Measurements from ENCODE around the gene NEAT1. TPM values are rescaled to one million over a fixed set of nuclear protein-coding genes. Genes with fewer than 3 reads are reported as not detected.

NEAT1 gene
- total and polyA plus RNA-seq, 2 of the 8 experiments (the other 6 are each of a cell fraction or from before 2014, with no cell fraction given) = 2.4 to 10.7 TPM

GRCh38 chr11:65384301-65384889 is 38.2 kb upstream of the NEAT1 start:
- no peak overlapping the region for H2BK120ac ChIP-seq (replicated peaks; ENCODE audit: low read depth, low read length)
- no peak overlapping the region for H3K14ac ChIP-seq (ENCODE audit: insufficient read length)
- no peaks in the 10 kb centered on the region for H3K36me3 ChIP-seq (ENCODE audit: control insufficient read depth in 2 of 4, insufficient read depth in 4 of 4, low read length in 3 of 4)
- H3K23ac ChIP-seq (ENCODE audit: insufficient read length) = no peak overlapping the region
- 0 out of 7 replicates have a peak, but pooled peaks cover 0 to 2% (median 0%) of the 10 kb centered on the region in 4 experiments for H3K27me3 ChIP-seq (replicated peaks in 1 of 4; ENCODE audit: control insufficient read depth in 3 of 4, extremely low read depth in 1 of 4, insufficient read depth in 3 of 4, low read length in 3 of 4)
- H3K23me2 ChIP-seq (ENCODE audit: low read depth, low read length) = peaks cover 5% of the 10 kb centered on the region; the same call in 1 of the 2 replicates
- H3K79me2 ChIP-seq (ENCODE audit: control insufficient read depth in 1 of 2, insufficient read depth in 2 of 2, low read length in 2 of 2) = no peaks in the 10 kb centered on the region
- H2BK15ac ChIP-seq (ENCODE audit: low read length) = 0 out of 2 replicates have a peak overlapping the region, but pooled peaks have one; percentile 61
- no peaks in the 10 kb centered on the region for H3K79me1 ChIP-seq (ENCODE audit: low read depth, low read length)
- H3K9ac ChIP-seq (replicated peaks in 1 of 4; ENCODE audit: extremely low read depth in 1 of 4, low read depth in 3 of 4, low read length in 3 of 4) = no peak overlapping the region
- H3K18ac ChIP-seq (ENCODE audit: extremely low read depth, low read length) = no peak overlapping the region
- no peak overlapping the region for H3K4me3 ChIP-seq (ENCODE audit: extremely low read depth in 1 of 4, insufficient read depth in 2 of 4, low read depth in 3 of 4, low read length in 4 of 4)
- no peak overlapping the region for H2BK5ac ChIP-seq (ENCODE audit: low read depth, low read length)
- H3K56ac ChIP-seq (replicated peaks; ENCODE audit: insufficient read length, low read depth, low read length) = no peak overlapping the region
- no peak overlapping the region for H2BK20ac ChIP-seq (ENCODE audit: low read length)
- no peaks in the 10 kb centered on the region for H4K20me1 ChIP-seq (replicated peaks in 1 of 2; ENCODE audit: control insufficient read depth in 1 of 2, insufficient read depth in 2 of 2, low read length in 2 of 2)
- DNase-seq (ENCODE audit: low read depth in 1 of 2, low spot score in 2 of 2) = no peak
- H2AFZ ChIP-seq (ENCODE audit: low read length) = no peak overlapping the region
- no peak overlapping the region for H3K27ac ChIP-seq (ENCODE audit: low read depth, low read length)
- no peak overlapping the region for H4K8ac ChIP-seq (ENCODE audit: extremely low read depth, insufficient read depth, low read length)
- H3K9me3 ChIP-seq (ENCODE audit: insufficient read depth in 2 of 2, low read depth in 1 of 2, low read length in 1 of 2) = no peaks in the 10 kb centered on the region
- no peak overlapping the region for H2BK12ac ChIP-seq (ENCODE audit: low read depth, low read length)
- no peak for FAIRE-seq
- peaks cover 0 to 12% (median 11%) of the 10 kb centered on the region in 4 experiments; a peak in 5 of 7 replicates for H3K4me1 ChIP-seq (replicated peaks in 1 of 4; ENCODE audit: control insufficient read depth in 3 of 4, insufficient read depth in 4 of 4, low read length in 3 of 4)
- no peak overlapping the region for H3K4ac ChIP-seq (replicated peaks; ENCODE audit: insufficient read length, low read depth, low read length)
- POLR2A ChIA-PET (ENCODE audit: partially characterized antibody) = interaction anchor here (1.1 to 17.0 kb wide), 4 partner anchors 14 to 118 kb away, joined by 3 to 202 read pairs (median 8); partner anchors contain the start of genes MALAT1 and NEAT1
- H4K91ac ChIP-seq (replicated peaks; ENCODE audit: insufficient read length, low read length) = no peak overlapping the region
- CTCF ChIA-PET (ENCODE audit: partially characterized antibody) = interaction anchor here (0.8 to 2.0 kb wide), 6 partner anchors 9 to 95 kb away, joined by 3 to 7 read pairs (median 5); no protein-coding TSS in a partner anchor
- H4K5ac ChIP-seq (ENCODE audit: insufficient read length, low read depth, low read length) = no peak overlapping the region
- 85% methylated on average over 8 of the region's 8 CpGs; no CpG with 5 or more reads in 1 of the 2 experiments for WGBS, 2 experiments (ENCODE audit: extremely low coverage in 1 of 2, insufficient coverage in 1 of 2, insufficient read length in 1 of 2, insufficient replicate concordance in 2 of 2, low coverage in 1 of 2, low lambda C conversion rate in 2 of 2, missing lambda C conversion rate in 1 of 2)
- no peak overlapping the region for H3K4me2 ChIP-seq (ENCODE audit: insufficient read depth in 1 of 2, low read depth in 2 of 2, low read length in 2 of 2)
- peak overlapping the region; percentile 82; the same call in 1 of the 2 replicates for H2AK5ac ChIP-seq (ENCODE audit: low read depth, low read length)
- TF ChIP-seq SP4 (IDR thresholded peaks at IDR 0.05; ENCODE audit: low read length) (no peak), NRF1 (IDR thresholded peaks at IDR 0.05; ENCODE audit: low read depth, low read length) (no peak), RAD21 (IDR thresholded peaks at IDR 0.05 in 1 of 2, conservative IDR thresholded peaks at IDR 0.05 in 1 of 2; ENCODE audit: low read depth in 2 of 2, low read length in 2 of 2) (no peak), SIX5 (IDR thresholded peaks at IDR 0.05; ENCODE audit: low read depth, low read length) (no peak), ZNF274 (IDR thresholded peaks at IDR 0.05; ENCODE audit: borderline replicate concordance, extremely low read depth, low read length) (no peak), SIRT6 (IDR thresholded peaks at IDR 0.05; ENCODE audit: low read length) (no peak), YY1 (IDR thresholded peaks at IDR 0.05; ENCODE audit: low read depth, low read length) (no peak), TCF12 (IDR thresholded peaks at IDR 0.05; ENCODE audit: low read depth, low read length) (no peak), CTBP2 (IDR thresholded peaks at IDR 0.05; ENCODE audit: borderline replicate concordance, insufficient read depth, insufficient read length, low read length) (no peak), CEBPB (IDR thresholded peaks at IDR 0.05; ENCODE audit: low read depth, low read length) (no peak), CREB1 (IDR thresholded peaks at IDR 0.05) (no peak), BACH1 (IDR thresholded peaks at IDR 0.05; ENCODE audit: low read length) (no peak)

All from H1 (cell line).